ENCODE data around the gene XCL1.

DNA sequence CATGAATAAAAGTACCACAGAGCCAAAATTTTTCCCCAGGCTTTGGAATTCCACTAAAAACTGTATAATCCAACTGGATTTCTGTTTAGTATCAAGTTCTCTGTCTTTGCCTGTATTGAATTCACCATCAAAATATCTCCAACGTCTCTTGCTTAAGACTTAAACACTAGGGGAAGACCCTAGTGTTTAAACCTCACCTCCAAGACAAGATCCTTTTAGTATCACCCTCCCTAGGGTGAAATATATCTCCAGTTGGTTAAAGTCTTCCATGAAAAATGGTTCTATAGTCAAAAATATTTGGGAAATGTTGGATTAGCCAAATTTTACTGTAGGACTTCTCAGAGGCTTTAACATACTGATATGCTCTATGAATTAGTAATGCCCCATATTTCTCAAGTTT is 8.1 kb upstream of the XCL1 start:
- TF ChIP-seq POLR2A (IDR thresholded peaks at IDR 0.05; ENCODE audit: low read depth, low read length) (no peak), CREM (IDR thresholded peaks at IDR 0.05; ENCODE audit: low read depth) (no peak), PAX5 (IDR thresholded peaks at IDR 0.05; ENCODE audit: borderline replicate concordance, low read depth, low read length) (no peak), SMARCA5 (IDR thresholded peaks at IDR 0.05) (no peak), RAD21 (IDR thresholded peaks at IDR 0.05; ENCODE audit: insufficient read depth, low read depth, low read length) (no peak), CTCF (IDR thresholded peaks at IDR 0.05 in 2 of 3, conservative IDR thresholded peaks at IDR 0.05 in 1 of 3; ENCODE audit: control insufficient read depth in 2 of 3, extremely low read depth in 1 of 3, insufficient read depth in 1 of 3, low read depth in 3 of 3, low read length in 3 of 3) (no peak), TAF1 (IDR thresholded peaks at IDR 0.05; ENCODE audit: borderline replicate concordance, low read depth, low read length) (no peak), SIX5 (IDR thresholded peaks at IDR 0.05; ENCODE audit: low read depth, low read length, severe bottlenecking) (no peak), BHLHE40 (IDR thresholded peaks at IDR 0.05; ENCODE audit: borderline replicate concordance in 1 of 2, low read depth in 2 of 2, low read length in 1 of 2) (no peak), HDAC6 (IDR thresholded peaks at IDR 0.05; ENCODE audit: unreplicated experiment) (no peak)
